ENCODE measurements around the gene TBC1D2B.

GRCh38 chr15:78063970-78064385 lies 13.5 kb downstream of the TBC1D2B start:
- TF ChIP-seq CTCF (IDR thresholded peaks at IDR 0.05; ENCODE audit: insufficient read depth, low read length) (no peak), POLR2AphosphoS5 (IDR thresholded peaks at IDR 0.05; ENCODE audit: low read depth) (no peak)

Measured in HL-60 (cell line).